T-helper 2 cell treated with Interferon-gamma antibody and Interleukin-4, amounts not matched to agents 100 ng/mL and 5 ng/mL, for 36 hours (primary cell): ENCODE data around the gene ZNF853. TPM values are rescaled to one million over a fixed set of nuclear protein-coding genes. Genes with fewer than 3 reads are reported as not detected.

Source experiments
- intact Hi-C: fragments of 100-400 bp; cut with micrococcal nuclease; formaldehyde crosslinking; loops from one replicate; pipeline ENCODE4 v1.15.1; 2023
- total RNA-seq: library from RNA; stranded (reverse); gene quantifications from 2 replicates; pipeline ENCODE4 v1.2.3, GENCODE V29; 2022

Gene ZNF853
- total RNA-seq, 1 donor from 2014 or later, result 0.14 TPM

DNA sequence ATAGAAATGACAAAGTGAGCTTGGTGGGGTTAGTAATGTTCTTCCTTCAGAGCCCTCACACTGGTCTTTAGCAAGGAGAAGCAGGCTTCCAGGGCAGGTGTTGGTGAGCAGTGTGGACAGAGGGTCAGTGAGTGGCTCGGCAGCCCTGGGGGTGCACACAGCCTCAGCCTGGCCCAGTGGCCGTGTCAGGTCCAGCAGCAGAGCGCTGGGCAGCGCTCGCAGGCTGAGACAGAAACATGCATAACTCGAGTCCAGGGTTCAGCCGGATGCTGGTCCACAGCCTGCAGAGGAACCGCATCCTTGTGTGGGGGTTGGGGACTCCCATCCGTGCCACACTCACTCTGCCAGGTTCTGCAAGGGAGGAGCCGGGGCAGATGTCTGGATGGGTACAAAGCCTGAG is 11.0 kb upstream of the ZNF853 start:
- intact Hi-C loops, result no loop called here

- intact Hi-C loops, result no loop called here
Measured at GRCh38 chr7:6606866-6607583, 8.4 kb upstream of the ZNF853 start.

DNA sequence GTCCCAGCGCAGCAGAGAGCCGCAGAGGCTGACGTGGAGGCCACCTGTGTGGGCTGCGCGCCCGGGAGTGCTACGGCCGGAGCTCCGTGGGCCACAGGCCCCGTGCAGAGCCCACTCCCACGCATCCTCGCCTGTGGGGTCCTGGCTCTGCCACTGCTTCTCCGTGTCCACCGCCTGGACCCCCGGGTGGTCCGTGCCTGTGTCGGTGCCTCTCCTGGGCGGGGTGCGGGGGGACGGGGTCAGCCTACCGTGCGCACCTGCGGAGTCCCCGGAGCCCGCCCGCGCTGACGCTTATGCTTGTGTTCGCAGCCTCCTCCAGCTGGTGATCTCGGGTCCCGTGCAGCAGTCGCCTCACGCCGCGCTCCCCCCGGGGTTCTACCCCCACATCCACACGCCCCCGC is 7.8 kb upstream of the ZNF853 start:
- intact Hi-C loops, result no loop called here

- intact Hi-C loops, result no loop called here
Measured at GRCh38 chr7:6608081-6608480, 7.3 kb upstream of the ZNF853 start.

DNA sequence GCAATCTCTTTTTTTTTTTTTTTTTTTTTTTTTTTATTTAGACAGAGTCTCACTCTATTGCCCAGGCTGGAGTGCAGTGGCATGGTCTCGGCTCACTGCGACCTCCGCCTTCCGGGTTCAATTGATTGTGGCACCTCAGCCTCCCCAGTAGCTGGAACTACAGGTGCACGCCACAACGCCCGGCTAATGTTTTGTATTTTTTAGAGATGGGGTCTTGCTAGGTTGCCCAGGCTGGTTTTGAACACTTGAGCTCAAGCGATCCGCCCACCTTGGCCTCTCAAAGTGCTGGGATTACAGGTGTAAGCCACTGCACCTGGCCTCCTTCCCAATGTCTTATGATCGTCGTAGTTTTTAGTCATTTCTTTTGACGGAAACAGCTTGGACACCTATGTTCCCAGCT is 6.6 kb upstream of the ZNF853 start:
- intact Hi-C loops, result no loop called here

GRCh38 chr7:6612819-6613218 is 2.6 kb upstream of the ZNF853 start:
- intact Hi-C loops, result no loop called here

DNA sequence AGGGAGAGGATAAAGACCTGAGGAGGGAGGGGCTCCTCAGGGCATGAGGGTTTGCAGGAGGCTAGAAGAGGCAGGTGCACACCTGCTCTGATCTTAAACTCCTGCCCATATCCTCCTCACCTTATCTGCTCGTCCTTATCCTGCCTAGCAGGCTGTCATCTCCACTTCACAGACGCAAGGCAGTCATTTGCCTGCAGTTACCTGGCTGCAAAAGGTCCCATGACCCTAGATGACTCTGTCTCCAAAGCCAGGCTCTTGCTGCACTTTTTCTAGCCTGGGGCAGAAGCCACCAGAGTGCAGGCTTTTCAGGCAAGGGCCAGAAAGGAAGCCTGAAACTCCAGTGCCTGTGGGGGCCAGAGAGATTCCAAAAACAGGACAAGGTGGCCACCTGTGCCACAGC is 1.7 kb upstream of the ZNF853 start:
- intact Hi-C loops, result no loop called here

- intact Hi-C loops, result no loop called here
Measured at GRCh38 chr7:6615723-6616555, 529 bp downstream of the ZNF853 start.

DNA sequence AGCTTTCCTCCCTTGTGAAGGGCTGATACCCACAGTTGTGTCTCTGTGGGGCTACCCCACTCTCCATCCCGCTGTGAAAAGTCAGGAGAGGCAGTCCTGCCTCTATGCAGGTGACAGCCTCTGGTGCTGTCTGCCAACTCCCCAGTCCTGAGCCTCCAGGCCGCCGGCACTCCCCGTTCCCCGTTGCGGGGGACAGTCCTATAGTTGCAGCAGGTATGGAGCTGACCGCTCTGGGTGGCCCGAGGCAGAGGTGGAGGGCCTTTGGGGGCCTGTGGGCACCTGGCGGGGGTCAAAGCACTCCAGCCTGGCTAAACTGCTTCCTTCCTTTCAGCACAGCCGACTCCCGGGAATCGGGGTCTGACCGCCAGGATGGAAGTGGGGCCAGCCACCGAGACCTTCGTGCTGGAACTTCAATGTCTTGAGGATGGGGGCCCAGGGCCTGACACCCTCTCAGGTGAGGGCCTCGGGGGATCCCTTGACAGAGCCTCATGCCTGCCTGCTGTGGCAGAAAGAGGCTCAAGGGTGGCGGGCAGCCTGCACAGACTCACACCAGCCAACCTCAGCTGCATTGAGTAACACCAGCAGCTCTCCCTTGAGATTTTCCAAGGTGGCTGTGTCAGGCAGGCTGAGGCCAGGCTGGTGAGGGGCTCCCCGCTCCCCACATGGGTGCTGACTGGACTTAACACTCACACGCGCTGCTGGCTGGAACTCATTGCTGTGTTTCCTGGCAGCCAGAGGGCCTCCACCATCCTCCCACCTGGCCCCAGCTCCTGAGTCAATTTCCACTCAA is 1.6 kb downstream of the ZNF853 start:
- intact Hi-C loops, result no loop called here

GRCh38 chr7:6618621-6619020 is 3.2 kb downstream of the ZNF853 start:
- intact Hi-C loops, result no loop called here

- intact Hi-C loops, result no loop called here
Measured at GRCh38 chr7:6619961-6620360, 4.6 kb downstream of the ZNF853 start.

DNA sequence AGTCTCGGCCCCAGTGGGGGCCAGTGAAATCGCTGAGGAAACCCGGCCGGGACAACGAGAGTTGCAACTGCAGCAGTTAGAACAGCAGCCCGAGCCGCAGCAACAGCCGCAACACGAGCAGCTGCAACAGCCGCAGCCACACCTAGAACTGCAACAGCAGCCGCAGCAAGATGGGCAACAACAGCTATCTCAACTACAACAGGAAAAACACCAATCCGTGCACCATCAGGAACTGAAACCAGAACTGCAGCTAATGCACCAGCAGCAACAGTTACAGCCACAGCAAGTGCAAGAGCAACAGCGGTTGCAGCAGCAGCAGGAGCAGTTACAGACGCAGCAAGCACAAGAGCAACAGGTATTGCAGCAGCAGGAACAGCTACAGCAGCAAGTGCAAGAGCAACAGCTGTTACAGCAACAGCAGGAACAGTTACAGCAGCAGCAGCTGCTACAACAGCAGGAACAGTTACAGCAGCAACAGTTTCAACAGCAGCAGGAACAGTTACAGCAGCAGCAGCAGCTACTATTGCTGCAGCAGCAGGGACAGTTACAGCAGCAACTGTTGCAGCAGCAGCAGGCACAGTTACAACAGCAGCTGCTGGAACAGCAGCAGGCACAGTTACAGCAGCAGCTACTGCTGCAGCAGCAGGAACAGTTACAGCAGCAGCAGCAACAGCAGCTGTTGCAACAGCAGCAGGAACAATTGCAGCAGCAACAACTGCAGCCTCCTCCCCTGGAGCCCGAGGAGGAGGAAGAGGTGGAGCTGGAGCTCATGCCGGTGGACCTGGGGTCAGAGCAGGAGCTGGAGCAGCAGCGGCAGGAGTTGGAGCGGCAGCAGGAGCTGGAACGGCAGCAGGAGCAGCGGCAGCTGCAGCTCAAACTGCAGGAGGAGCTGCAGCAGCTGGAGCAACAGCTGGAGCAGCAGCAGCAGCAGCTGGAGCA is 6.1 kb downstream of the ZNF853 start:
- intact Hi-C loops, result no loop called here

GRCh38 chr7:6622134-6622710 is 6.8 kb downstream of the ZNF853 start:
- intact Hi-C loops, result no loop called here

DNA sequence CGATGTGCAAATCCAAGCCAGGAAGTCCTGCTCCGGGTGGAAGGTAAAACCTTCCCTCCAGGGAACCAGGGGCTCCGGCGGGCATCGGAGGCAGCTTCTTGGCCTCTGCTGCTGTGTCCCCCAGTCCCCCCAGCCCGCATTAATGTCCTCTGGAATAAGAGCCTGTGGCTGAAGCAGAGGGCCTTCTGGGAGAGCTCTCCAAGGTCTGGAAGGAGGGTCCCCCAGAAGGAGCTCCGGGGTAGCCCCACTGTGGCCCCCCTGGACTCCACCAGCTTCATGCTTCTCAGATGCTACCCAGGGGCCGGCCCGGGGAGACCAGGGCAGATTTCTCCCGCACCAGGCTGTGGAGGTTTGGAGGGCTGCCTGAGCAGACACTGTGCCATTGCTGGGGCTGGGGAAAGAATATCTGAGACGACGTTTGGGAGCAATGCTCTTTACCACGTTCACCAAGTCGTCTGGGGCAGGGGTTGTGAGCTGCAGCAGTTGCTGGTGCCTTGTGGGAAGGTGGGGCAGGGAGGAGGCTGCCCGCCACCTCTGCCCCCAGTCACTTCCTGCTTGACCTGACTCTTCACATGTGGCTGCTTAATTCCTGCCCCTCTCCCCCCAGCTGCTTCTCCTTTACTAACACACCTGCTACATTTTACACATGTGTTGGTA is 8.3 kb downstream of the ZNF853 start:
- intact Hi-C loops, result no loop called here

GRCh38 chr7:6624246-6624611 is 8.8 kb downstream of the ZNF853 start:
- intact Hi-C loops, result no loop called here

- intact Hi-C loops, result no loop called here
Measured at GRCh38 chr7:6628045-6628444, 12.6 kb downstream of the ZNF853 start.

GRCh38 chr7:6630007-6630849 is 14.8 kb downstream of the ZNF853 start:
- intact Hi-C loops, result no loop called here

DNA sequence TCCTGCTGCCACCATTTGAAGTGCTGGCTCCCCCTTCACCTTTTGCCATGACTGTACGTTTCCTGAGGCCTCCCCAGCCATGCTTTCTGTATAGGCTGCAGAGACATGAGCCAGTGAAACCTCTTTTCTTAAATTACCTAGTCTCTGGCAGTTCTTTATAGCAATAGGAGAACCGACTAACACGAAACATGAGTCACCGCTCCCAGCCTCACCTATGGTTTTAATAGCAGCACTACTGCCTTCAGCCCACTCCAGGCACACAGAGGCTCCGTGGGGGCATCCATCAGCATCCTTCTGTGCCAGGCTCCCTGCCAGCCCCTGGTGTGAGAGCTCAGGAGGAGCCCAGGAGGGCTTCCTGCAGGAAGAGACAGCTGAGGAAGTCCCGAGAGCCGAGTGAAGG is 16.2 kb downstream of the ZNF853 start:
- intact Hi-C loops, result no loop called here

DNA sequence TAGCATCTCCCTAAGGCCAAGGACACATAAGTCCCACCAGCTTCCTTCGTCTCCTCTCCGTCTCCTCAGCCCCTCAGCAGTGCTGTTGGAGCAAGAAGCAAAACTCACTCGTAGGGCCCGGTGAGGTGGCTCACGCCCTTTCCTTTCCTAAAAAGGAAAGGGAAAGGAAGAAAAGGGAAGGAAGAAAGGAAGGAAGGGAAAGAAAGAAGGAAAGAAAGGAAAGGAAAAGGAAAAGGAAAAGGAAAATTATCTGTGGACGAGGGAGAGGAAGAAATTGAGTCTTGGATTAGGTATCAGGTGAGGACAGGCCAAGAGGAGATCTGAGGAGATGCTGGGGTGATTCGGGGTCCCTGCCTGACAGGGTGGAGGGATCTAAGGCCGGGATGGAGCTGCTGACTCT is 18.6 kb downstream of the ZNF853 start:
- intact Hi-C loops, result no loop called here
